Cardiac muscle cell (in vitro differentiated cells and primary cell): ENCODE data around the gene SRRD. TPM values are rescaled to one million over a fixed set of nuclear protein-coding genes. Genes with fewer than 3 reads are reported as not detected.
A peak's percentile ranks its signal among the peaks of the same experiment; 100 is the strongest.

Source experiments
- DNase-seq, 2 donors: peaks; one replicate each; pipeline versions ENCODE4 v3.0.0 to v3.0.0-alpha.2; 2010 to 2017; ENCODE audit warnings: low read depth in 1 of 2, low spot score in 1 of 2
- H3K27ac ChIP-seq: fragments of 200-600 bp; sonication (generic); 2 replicates; pipeline ENCODE4 v1.5.1; 2016
- H3K27me3 ChIP-seq: fragments of 200-600 bp; sonication (generic); 2 replicates; pipeline ENCODE4 v1.6.0; 2016; ENCODE audit warnings: control low read depth
- H3K36me3 ChIP-seq: fragments of 200-600 bp; sonication (generic); 2 replicates; pipeline ENCODE4 v1.5.1; 2016; ENCODE audit warnings: control low read depth
- H3K4me1 ChIP-seq: fragments of 200-600 bp; sonication (generic); 2 replicates; pipeline ENCODE4 v1.8.1; 2017; ENCODE audit warnings: low read depth, mild to moderate bottlenecking, mixed run types
- H3K4me3 ChIP-seq: fragments of 200-600 bp; sonication (generic); 2 replicates; pipeline ENCODE4 v1.5.1; 2016; ENCODE audit warnings: mild to moderate bottlenecking
- H3K9me3 ChIP-seq: fragments of 200-600 bp; sonication (generic); 2 replicates; pipeline ENCODE4 v1.5.1; 2017; ENCODE audit warnings: low read depth, mild to moderate bottlenecking, control low read depth
- polyA plus RNA-seq: library from polyadenylated mRNA; unstranded; fragments of >200 nt; fragmentation: Nextera tagmentation; extraction: Ambion mirVana; gene quantifications from 2 replicates; pipeline ENCODE4 v1.2.1, GENCODE V29; 2016
- total RNA-seq: library from RNA; depleted of rRNA; stranded (reverse); fragments of >200 nt; gene quantifications from 2 replicates; pipeline ENCODE4 v1.2.3, GENCODE V29; 2016
- TF ChIP-seq, protein P1 (sequence below): IDR thresholded peaks from 2 replicates; pipeline ENCODE4 v1.5.1; 2012; ENCODE audit warnings: low read depth, mild to moderate bottlenecking, low read length

SRRD gene
- total and polyA plus RNA-seq, 2 experiments from 2014 or later = 17.0 to 22.3 TPM

DNA sequence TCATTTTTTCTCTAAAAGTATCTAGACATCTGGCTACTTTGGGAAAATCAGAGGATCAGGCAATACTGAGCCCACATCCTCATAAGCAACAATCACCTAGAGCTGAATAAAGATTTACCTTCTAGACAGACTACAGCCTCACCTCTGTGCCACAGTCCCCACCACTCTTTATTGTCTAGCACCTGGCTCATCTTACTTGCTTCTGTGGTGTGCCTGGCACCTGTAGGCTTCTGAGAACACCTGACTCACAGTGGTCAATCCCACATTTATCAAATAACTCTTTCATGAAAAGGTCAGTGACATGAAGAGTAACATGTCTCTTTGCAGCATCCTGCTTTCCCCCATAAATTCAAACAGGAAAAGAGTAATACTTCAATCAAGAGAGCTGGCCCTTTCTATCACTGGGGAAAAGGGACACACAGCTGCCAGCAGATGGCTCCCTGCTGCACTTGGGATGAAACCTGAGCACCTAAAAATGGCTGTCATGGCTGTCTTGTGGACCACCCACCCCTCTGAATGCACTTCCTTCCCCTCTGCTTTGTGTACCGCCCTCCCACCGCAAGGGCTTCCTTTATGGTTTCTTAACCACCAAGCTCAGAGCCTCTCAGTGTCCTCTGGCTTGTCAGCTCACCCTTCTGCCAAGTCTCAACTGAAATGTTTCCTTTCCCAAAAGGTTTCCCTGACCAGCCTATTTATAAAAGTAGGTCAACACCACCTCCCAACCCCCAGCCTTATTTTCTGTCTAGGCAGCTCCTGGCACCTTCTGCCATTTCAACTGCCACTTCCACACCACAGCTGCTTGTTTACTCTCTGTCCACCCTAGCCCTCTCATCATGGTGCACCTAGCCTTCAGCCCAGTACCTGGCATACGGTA, 19.2 kb downstream of the SRRD start:
- Histone ChIP-seq H3K4me1 (no peaks in the 10 kb centered on the region), H3K36me3 (peaks cover 58% of the 10 kb centered on the region), H3K27me3 (no peaks in the 10 kb centered on the region), H3K27ac (peak overlapping the region; percentile 59), H3K4me3 (no peak overlapping the region), H3K9me3 (no peaks in the 10 kb centered on the region)
- DNase-seq = peak; percentile 60 to 67
- TF ChIP-seq, protein P1, sequence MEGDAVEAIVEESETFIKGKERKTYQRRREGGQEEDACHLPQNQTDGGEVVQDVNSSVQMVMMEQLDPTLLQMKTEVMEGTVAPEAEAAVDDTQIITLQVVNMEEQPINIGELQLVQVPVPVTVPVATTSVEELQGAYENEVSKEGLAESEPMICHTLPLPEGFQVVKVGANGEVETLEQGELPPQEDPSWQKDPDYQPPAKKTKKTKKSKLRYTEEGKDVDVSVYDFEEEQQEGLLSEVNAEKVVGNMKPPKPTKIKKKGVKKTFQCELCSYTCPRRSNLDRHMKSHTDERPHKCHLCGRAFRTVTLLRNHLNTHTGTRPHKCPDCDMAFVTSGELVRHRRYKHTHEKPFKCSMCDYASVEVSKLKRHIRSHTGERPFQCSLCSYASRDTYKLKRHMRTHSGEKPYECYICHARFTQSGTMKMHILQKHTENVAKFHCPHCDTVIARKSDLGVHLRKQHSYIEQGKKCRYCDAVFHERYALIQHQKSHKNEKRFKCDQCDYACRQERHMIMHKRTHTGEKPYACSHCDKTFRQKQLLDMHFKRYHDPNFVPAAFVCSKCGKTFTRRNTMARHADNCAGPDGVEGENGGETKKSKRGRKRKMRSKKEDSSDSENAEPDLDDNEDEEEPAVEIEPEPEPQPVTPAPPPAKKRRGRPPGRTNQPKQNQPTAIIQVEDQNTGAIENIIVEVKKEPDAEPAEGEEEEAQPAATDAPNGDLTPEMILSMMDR = peak; percentile 61

DNA sequence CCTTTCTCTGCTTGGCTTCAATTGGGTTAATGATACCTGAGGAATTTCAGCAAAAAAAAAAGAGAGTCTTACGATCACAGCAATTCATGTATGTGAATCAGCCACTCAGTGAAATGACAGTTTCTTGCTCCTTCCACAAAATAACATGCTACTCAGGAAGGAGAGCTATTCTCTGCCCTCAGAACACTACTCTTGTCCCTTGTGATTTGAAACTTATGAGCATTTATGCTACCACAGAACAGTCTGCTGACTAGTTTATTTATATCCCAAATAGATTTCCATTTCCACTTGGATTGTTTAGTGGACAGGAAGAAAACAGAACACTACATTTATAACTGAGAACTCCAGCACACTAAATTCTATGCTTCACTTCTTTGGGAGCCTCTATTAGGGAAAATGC, 20.1 kb downstream of the SRRD start:
- H3K4me3 ChIP-seq = no peak overlapping the region
- no peaks in the 10 kb centered on the region for H3K4me1 ChIP-seq
- no peak for DNase-seq
- TF ChIP-seq, protein P1 = no peak
- H3K27me3 ChIP-seq = no peaks in the 10 kb centered on the region
- H3K27ac ChIP-seq = no peak overlapping the region
- no peaks in the 10 kb centered on the region for H3K9me3 ChIP-seq
- peaks cover 62% of the 10 kb centered on the region for H3K36me3 ChIP-seq

DNA sequence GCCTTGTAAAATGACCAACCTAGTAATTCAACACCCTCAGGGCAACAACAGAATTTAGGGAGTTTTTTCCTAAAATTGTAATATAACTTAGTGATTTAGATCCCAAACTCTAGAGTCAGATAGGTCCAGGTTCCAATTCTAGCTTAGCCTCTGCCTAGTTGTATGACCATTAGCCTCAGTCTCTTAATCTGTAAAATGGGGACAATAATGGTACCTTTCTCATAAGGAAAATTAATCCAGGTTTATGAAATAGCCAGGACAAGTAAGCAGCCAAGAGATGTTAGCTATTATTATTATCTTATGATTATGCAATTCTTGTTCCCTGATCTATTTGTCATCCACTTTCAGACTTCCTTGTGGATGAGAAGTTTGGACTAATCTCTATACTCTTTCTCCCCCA, 24.5 kb downstream of the SRRD start:
- H3K9me3 ChIP-seq = no peaks in the 10 kb centered on the region
- H3K4me3 ChIP-seq = no peak overlapping the region
- H3K4me1 ChIP-seq = peaks cover 4% of the 10 kb centered on the region
- H3K27me3 ChIP-seq = no peaks in the 10 kb centered on the region
- no peak overlapping the region for H3K27ac ChIP-seq
- DNase-seq = no peak
- TF ChIP-seq, protein P1 = no peak
- peaks cover 49% of the 10 kb centered on the region for H3K36me3 ChIP-seq

DNA sequence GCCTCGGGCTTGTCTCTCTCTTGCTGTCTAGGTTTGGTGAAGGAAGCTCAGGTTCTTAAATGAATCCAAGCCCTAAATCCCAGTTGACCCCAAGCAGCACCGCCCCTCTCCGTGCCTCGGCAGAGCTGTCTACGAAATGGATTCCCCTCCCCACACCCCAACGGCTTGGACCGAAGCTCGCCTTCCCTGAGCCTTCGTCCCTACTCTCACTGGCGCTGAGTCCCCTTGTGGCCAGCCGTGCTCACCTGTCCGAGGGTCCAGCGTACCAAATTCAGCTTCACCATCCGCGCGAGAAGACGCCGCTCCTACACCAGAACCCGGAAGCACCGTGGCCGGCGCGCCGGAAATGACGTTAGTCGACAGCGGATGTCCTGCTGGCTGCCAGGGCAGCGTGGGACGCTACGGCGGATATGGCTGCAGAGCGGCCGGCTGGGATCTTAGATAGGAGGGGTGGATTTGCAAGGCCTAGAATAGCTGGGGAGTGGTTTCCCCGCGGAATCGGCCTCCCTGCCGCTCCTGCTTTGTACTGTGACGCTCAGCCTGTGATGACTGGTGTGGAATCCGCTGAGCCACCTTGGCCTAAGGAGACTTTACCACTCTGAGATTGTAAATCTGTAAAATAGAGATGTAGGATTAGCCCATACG, 28.6 kb downstream of the SRRD start, which contains the start of gene TFIP11:
Gene TFIP11 (minus strand): TSS at position 325 of the 645 bp plus-strand sequence. CDS start 2,201 bp downstream, outside the sequence.
- Histone ChIP-seq H3K36me3 (peaks cover 23% of the 10 kb centered on the region), H3K27me3 (no peaks in the 10 kb centered on the region), H3K9me3 (no peaks in the 10 kb centered on the region), H3K4me1 (peaks cover 7% of the 10 kb centered on the region), H3K4me3 (peak within 1 kb of the TSS; percentile 79), H3K27ac (peak within 1 kb of the TSS; percentile 79)
- peak; percentile 95 to 97 for DNase-seq
- TF ChIP-seq, protein P1 = no peak

DNA sequence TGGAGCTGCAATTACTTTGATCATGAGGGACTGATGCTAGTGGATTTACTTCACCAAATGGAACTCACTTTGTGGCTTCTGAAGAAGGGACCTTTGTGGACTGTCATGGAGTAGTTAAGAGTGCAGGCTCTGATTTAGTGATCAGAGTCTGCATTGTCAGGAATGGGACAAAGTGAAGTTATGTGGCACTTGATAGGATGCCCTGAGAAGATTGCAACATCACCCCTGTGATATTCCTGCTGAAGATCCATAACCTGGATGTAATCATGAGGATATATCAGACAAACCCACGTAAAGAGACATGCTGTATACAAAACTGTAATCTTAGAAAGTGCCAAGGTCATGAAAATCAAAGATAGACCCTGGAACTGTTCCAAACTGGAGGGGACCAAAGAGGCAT, 30.2 kb downstream of the SRRD start:
- Histone ChIP-seq H3K9me3 (no peaks in the 10 kb centered on the region), H3K27ac (no peak overlapping the region), H3K4me3 (no peak overlapping the region), H3K4me1 (peaks cover 7% of the 10 kb centered on the region), H3K27me3 (no peaks in the 10 kb centered on the region), H3K36me3 (peaks cover 14% of the 10 kb centered on the region)
- TF ChIP-seq, protein P1 = no peak
- no peak for DNase-seq
